Naive thymus-derived CD4-positive, alpha-beta T cell (primary cell): ENCODE measurements around the gene JMJD1C. TPM values are rescaled to one million over a fixed set of nuclear protein-coding genes. Genes with fewer than 3 reads are reported as not detected.
A peak's percentile ranks its signal among the peaks of the same experiment; 100 is the strongest.

Experiments used
- ATAC-seq: fragments of 150-1000 bp; cut with Tn5 transposase; 2 replicates; pipeline ENCODE4 v1.10.0; 2021; ENCODE audit warnings: mild to moderate bottlenecking, moderate library complexity
- CTCF ChIA-PET: fragments of 350-600 bp; sonication (Branson Sonifier 250); formaldehyde crosslinking; loops from one replicate; lab custom pipeline; 2021; ENCODE audit warnings: antibody characterized with exemption; lab: Charles Lee
- POLR2A ChIA-PET: fragments of 350-600 bp; sonication (Branson Sonifier 250); formaldehyde crosslinking; loops from one replicate; lab custom pipeline; 2021; ENCODE audit warnings: antibody characterized with exemption, inconsistent platforms; lab: Charles Lee
- DNase-seq, 9 donors: peaks; one replicate each; pipeline versions ENCODE4 v3.0.0 to v3.0.0-alpha.2; 2020 to 2022; ENCODE audit warnings: mixed read lengths in 1 of 9
- H3K27ac ChIP-seq: one replicate; pipeline ENCODE4 v1.7.0; 2013; ENCODE audit warnings: mild to moderate bottlenecking, low read depth, low read length, moderate library complexity
- H3K27me3 ChIP-seq, 2 donors: one replicate each; pipeline ENCODE4 v1.7.0; 2013; ENCODE audit warnings: low read length in 2 of 2, mild to moderate bottlenecking in 2 of 2, moderate library complexity in 2 of 2; ENCODE audit not compliant: control insufficient read depth in 2 of 2, insufficient read depth in 2 of 2
- H3K36me3 ChIP-seq, 3 experiments: 1 replicate in 2 of 3; 2 replicates in 1 of 3; pipeline ENCODE4 v1.7.0; 2013; ENCODE audit warnings: low read length in 3 of 3, mild to moderate bottlenecking in 3 of 3, moderate library complexity in 1 of 3; ENCODE audit not compliant: insufficient read depth in 3 of 3, control insufficient read depth in 2 of 3
- H3K4me1 ChIP-seq, 2 donors: one replicate each; pipeline ENCODE4 v1.7.0; 2013; ENCODE audit warnings: low read length in 2 of 2, mild to moderate bottlenecking in 2 of 2, moderate library complexity in 1 of 2; ENCODE audit not compliant: control insufficient read depth in 2 of 2, insufficient read depth in 2 of 2
- H3K4me3 ChIP-seq: 2 replicates; pipeline ENCODE4 v1.7.0; 2013; ENCODE audit warnings: mild to moderate bottlenecking, low read length
- H3K9me3 ChIP-seq, 3 experiments: 1 replicate in 2 of 3; 2 replicates in 1 of 3; pipeline ENCODE4 v1.7.0; 2013; ENCODE audit warnings: low read length in 3 of 3; ENCODE audit not compliant: control insufficient read depth in 2 of 3
- H3K27ac Mint-ChIP-seq, 9 donors: one replicate each; pipeline ENCODE4 v1.8.0; 2020 to 2022; ENCODE audit warnings: mixed read lengths in 9 of 9, mild to moderate bottlenecking in 8 of 9, moderate library complexity in 5 of 9, inconsistent platforms in 2 of 9
- H3K27me3 Mint-ChIP-seq, 5 donors: one replicate each; pipeline ENCODE4 v1.8.0; 2021 to 2022; ENCODE audit warnings: mixed read lengths in 5 of 5, mild to moderate bottlenecking in 1 of 5
- H3K36me3 Mint-ChIP-seq, 5 donors: one replicate each; pipeline ENCODE4 v1.8.0; 2020 to 2022; ENCODE audit warnings: mixed read lengths in 5 of 5, mild to moderate bottlenecking in 3 of 5, inconsistent platforms in 1 of 5
- H3K4me1 Mint-ChIP-seq, 7 donors: one replicate each; pipeline ENCODE4 v1.8.0; 2020 to 2022; ENCODE audit warnings: mixed read lengths in 7 of 7, mild to moderate bottlenecking in 3 of 7, inconsistent platforms in 1 of 7
- H3K4me3 Mint-ChIP-seq, 10 donors: one replicate each; pipeline ENCODE4 v1.8.0; 2020 to 2022; ENCODE audit warnings: mild to moderate bottlenecking in 10 of 10, mixed read lengths in 10 of 10, moderate library complexity in 6 of 10, inconsistent platforms in 2 of 10
- H3K9me3 Mint-ChIP-seq, 11 donors: one replicate each; pipeline ENCODE4 v1.8.0; 2020 to 2022; ENCODE audit warnings: mixed read lengths in 11 of 11, mild to moderate bottlenecking in 4 of 11, inconsistent platforms in 1 of 11, moderate library complexity in 1 of 11
- intact Hi-C, 2 donors: fragments of 100-400 bp; cut with micrococcal nuclease; formaldehyde crosslinking; loops; one replicate each; pipeline ENCODE4 v1.15.1; 2023
- polyA plus RNA-seq, 2 donors: library from polyadenylated mRNA; unstranded; fragments of 300-500 nt; fragmentation: Illumina TruSeq; gene quantifications; one replicate each; pipeline ENCODE4 v1.2.3, GENCODE V29; 2021
- total RNA-seq, 6 experiments: library from RNA in 5 of 6; stranded (reverse) in 5 of 6; gene quantifications; 1 replicate in 5 of 6; 2 replicates in 1 of 6; pipeline ENCODE4 v1.2.3 and lab custom pipeline; 2021 to 2026

Gene JMJD1C
- total and polyA plus RNA-seq, 7 experiments from 2014 or later = 59.0 to 331 (median 120) TPM

- no peaks in the 10 kb centered on the region for H3K9me3 ChIP-seq
- ChIA-PET CTCF (no interaction called here), POLR2A (interaction anchor here (0.9 kb wide), 1 partner anchor 37 kb away, joined by 3 read pairs; the partner anchor contains the start of gene REEP3)
- no peaks in the 10 kb centered on the region for H3K27me3 ChIP-seq
- H3K27ac Mint-ChIP-seq = no peak overlapping the region
- no peaks in the 10 kb centered on the region for H3K36me3 ChIP-seq
- no peak overlapping the region for H3K4me3 Mint-ChIP-seq
- no peak overlapping the region for H3K27ac ChIP-seq
- ATAC-seq (no peak), DNase-seq (no peak)
- peaks cover 0 to 3% of the 10 kb centered on the region in 2 donors for H3K4me1 ChIP-seq
- H3K4me1 Mint-ChIP-seq = peaks cover 6 to 36% (median 24%) of the 10 kb centered on the region in 7 donors
- H3K27me3 Mint-ChIP-seq = no peaks in the 10 kb centered on the region
- intact Hi-C loops = loop anchor here in 1 of 2 donors (2.0 kb wide), 1 partner anchor 17 kb away; no protein-coding TSS in a partner anchor
- peaks cover 0 to 2% (median 0%) of the 10 kb centered on the region in 5 donors for H3K36me3 Mint-ChIP-seq
- no peak overlapping the region for H3K4me3 ChIP-seq
- H3K9me3 Mint-ChIP-seq = no peaks in the 10 kb centered on the region
Measured at GRCh38 chr10:63483983-63484382, 18.2 kb upstream of the JMJD1C start.

- Mint-ChIP-seq H3K27me3 (no peaks in the 10 kb centered on the region), H3K4me3 (no peak overlapping the region), H3K4me1 (peaks cover 6 to 43% (median 29%) of the 10 kb centered on the region in 7 donors), H3K27ac (no peak overlapping the region), H3K36me3 (peaks cover 0 to 4% (median 0%) of the 10 kb centered on the region in 5 donors), H3K9me3 (peaks cover 0 to 2% (median 0%) of the 10 kb centered on the region in 11 donors)
- no peaks in the 10 kb centered on the region for H3K27me3 ChIP-seq
- DNase-seq (no peak), ATAC-seq (no peak)
- H3K9me3 ChIP-seq = no peaks in the 10 kb centered on the region
- H3K4me1 ChIP-seq = peaks cover 0 to 3% of the 10 kb centered on the region in 2 donors
- no peak overlapping the region for H3K4me3 ChIP-seq
- no peak overlapping the region for H3K27ac ChIP-seq
- POLR2A ChIA-PET = interaction anchor here (0.6 kb wide), 1 partner anchor 205 kb away, joined by 3 read pairs; no protein-coding TSS in a partner anchor
- intact Hi-C loops = loop anchor here in 1 of 2 donors (2.0 kb wide), 1 partner anchor 15 kb away; no protein-coding TSS in a partner anchor
- no peaks in the 10 kb centered on the region for H3K36me3 ChIP-seq
- CTCF ChIA-PET = interaction anchor here (1.1 kb wide), 1 partner anchor 29 kb away, joined by 3 read pairs; no protein-coding TSS in a partner anchor
Measured at GRCh38 chr10:63481815-63482421, 16.1 kb upstream of the JMJD1C start.

- Histone ChIP-seq H3K9me3 (no peaks in the 10 kb centered on the region), H3K4me3 (no peak overlapping the region), H3K36me3 (no peaks in the 10 kb centered on the region), H3K27me3 (no peaks in the 10 kb centered on the region), H3K4me1 (no peaks in the 10 kb centered on the region), H3K27ac (no peak overlapping the region)
- no peak for ATAC-seq
- Mint-ChIP-seq H3K36me3 (peaks cover 0 to 8% (median 3%) of the 10 kb centered on the region in 5 donors), H3K27ac (no peak overlapping the region), H3K4me1 (peaks cover 6 to 46% (median 34%) of the 10 kb centered on the region in 7 donors), H3K9me3 (peaks cover 0 to 2% (median 0%) of the 10 kb centered on the region in 11 donors), H3K4me3 (no peak overlapping the region), H3K27me3 (no peaks in the 10 kb centered on the region)
- intact Hi-C loops = no loop called here
- POLR2A ChIA-PET = interaction anchor here (0.6 to 1.2 kb wide), 2 partner anchors 13 to 149 kb away, joined by 3 to 4 read pairs; no protein-coding TSS in a partner anchor
- no peak for DNase-seq
- CTCF ChIA-PET = no interaction called here
Measured at GRCh38 chr10:63480237-63480636, 14.5 kb upstream of the JMJD1C start.

- peaks cover 0 to 8% (median 4%) of the 10 kb centered on the region in 5 donors for H3K36me3 Mint-ChIP-seq
- POLR2A ChIA-PET = interaction anchor here (0.8 to 0.9 kb wide), 2 partner anchors 9 to 43 kb away, joined by 3 read pairs; no protein-coding TSS in a partner anchor
- H3K4me3 ChIP-seq = no peak overlapping the region
- DNase-seq (no peak), ATAC-seq (no peak)
- no peak overlapping the region for H3K27ac ChIP-seq
- intact Hi-C loops = no loop called here
- no peaks in the 10 kb centered on the region for H3K27me3 ChIP-seq
- H3K9me3 Mint-ChIP-seq = peaks cover 0 to 2% (median 0%) of the 10 kb centered on the region in 11 donors
- H3K4me1 Mint-ChIP-seq = peaks cover 6 to 43% (median 31%) of the 10 kb centered on the region in 7 donors
- no peaks in the 10 kb centered on the region for H3K36me3 ChIP-seq
- H3K4me1 ChIP-seq = no peaks in the 10 kb centered on the region
- no peaks in the 10 kb centered on the region for H3K27me3 Mint-ChIP-seq
- H3K4me3 Mint-ChIP-seq = no peak overlapping the region
- CTCF ChIA-PET = interaction anchor here (0.6 to 0.7 kb wide), 2 partner anchors 140 to 1405 kb away, joined by 3 read pairs; no protein-coding TSS in a partner anchor
- H3K9me3 ChIP-seq = no peaks in the 10 kb centered on the region
- no peak overlapping the region for H3K27ac Mint-ChIP-seq
Measured at GRCh38 chr10:63478564-63478963, 12.8 kb upstream of the JMJD1C start.

GRCh38 chr10:63477927-63478326 is 12.2 kb upstream of the JMJD1C start:
- Mint-ChIP-seq H3K4me3 (no peak overlapping the region), H3K4me1 (peaks cover 6 to 39% (median 28%) of the 10 kb centered on the region in 7 donors), H3K9me3 (peaks cover 0 to 2% (median 0%) of the 10 kb centered on the region in 11 donors)

GRCh38 chr10:63474488-63474887 is 8.7 kb upstream of the JMJD1C start:
- CTCF ChIA-PET = no interaction called here
- no peaks in the 10 kb centered on the region for H3K27me3 Mint-ChIP-seq

More at GRCh38 chr10:63477927-63478326, 12.2 kb upstream of the JMJD1C start:
- intact Hi-C loops = no loop called here
- Mint-ChIP-seq H3K36me3 (peaks cover 0 to 8% (median 4%) of the 10 kb centered on the region in 5 donors), H3K27me3 (no peaks in the 10 kb centered on the region), H3K27ac (no peak overlapping the region)
- CTCF ChIA-PET = no interaction called here
- no peaks in the 10 kb centered on the region for H3K9me3 ChIP-seq
- ATAC-seq = no peak
- H3K4me1 ChIP-seq = no peaks in the 10 kb centered on the region
- no peak overlapping the region for H3K27ac ChIP-seq
- no peak for DNase-seq
- no peak overlapping the region for H3K4me3 ChIP-seq
- POLR2A ChIA-PET = interaction anchor here (0.9 kb wide), 1 partner anchor 44 kb away, joined by 3 read pairs; no protein-coding TSS in a partner anchor
- no peaks in the 10 kb centered on the region for H3K27me3 ChIP-seq
- no peaks in the 10 kb centered on the region for H3K36me3 ChIP-seq

More at GRCh38 chr10:63474488-63474887, 8.7 kb upstream of the JMJD1C start:
- H3K27me3 ChIP-seq = no peaks in the 10 kb centered on the region
- no peak overlapping the region for H3K4me3 Mint-ChIP-seq
- H3K9me3 ChIP-seq = no peaks in the 10 kb centered on the region
- peaks cover 0 to 8% (median 4%) of the 10 kb centered on the region in 5 donors for H3K36me3 Mint-ChIP-seq
- no peaks in the 10 kb centered on the region for H3K4me1 ChIP-seq
- no peaks in the 10 kb centered on the region for H3K36me3 ChIP-seq
- H3K4me1 Mint-ChIP-seq = peaks cover 2 to 39% (median 27%) of the 10 kb centered on the region in 7 donors
- H3K4me3 ChIP-seq = no peak overlapping the region
- no peak overlapping the region for H3K27ac ChIP-seq
- intact Hi-C loops = no loop called here
- DNase-seq = no peak
- no peak for ATAC-seq
- H3K27ac Mint-ChIP-seq = peak overlapping the region in 1 of 9 donors; percentile 46
- POLR2A ChIA-PET = interaction anchor here (1.1 kb wide), 1 partner anchor 253 kb away, joined by 6 read pairs; no protein-coding TSS in a partner anchor
- peaks cover 0 to 2% (median 0%) of the 10 kb centered on the region in 11 donors for H3K9me3 Mint-ChIP-seq
